A549 (cell line): Measurements from ENCODE around the gene TREM2.

Experiments used
- CTCF ChIP-seq: fragments of >200 bp; sonication (Bioruptor Twin); formaldehyde crosslinking; IDR thresholded peaks from 3 replicates; pipeline ENCODE4 v1.5.1; 2016
- POLR2A ChIP-seq: IDR thresholded peaks from 2 replicates; pipeline ENCODE4 v1.6.1; 2012; ENCODE audit warnings: mild to moderate bottlenecking, low read length

GRCh38 chr6:41186031-41186562, 23.2 kb upstream of the TREM2 start:
- no peak for TF ChIP-seq POLR2A
- TF ChIP-seq CTCF, result no peak
